ENCODE data around the gene OR51F1. TPM values are rescaled to one million over a fixed set of nuclear protein-coding genes. Genes with fewer than 3 reads are reported as not detected.
"Not testable (repeated sequence)": the region's sequence is repeated elsewhere in the genome, so short reads cannot be mapped to it uniquely, and the experiment has no call there.

The OR51F1 gene
- total RNA-seq, 4 donors from 2014 or later, result not detected

DNA sequence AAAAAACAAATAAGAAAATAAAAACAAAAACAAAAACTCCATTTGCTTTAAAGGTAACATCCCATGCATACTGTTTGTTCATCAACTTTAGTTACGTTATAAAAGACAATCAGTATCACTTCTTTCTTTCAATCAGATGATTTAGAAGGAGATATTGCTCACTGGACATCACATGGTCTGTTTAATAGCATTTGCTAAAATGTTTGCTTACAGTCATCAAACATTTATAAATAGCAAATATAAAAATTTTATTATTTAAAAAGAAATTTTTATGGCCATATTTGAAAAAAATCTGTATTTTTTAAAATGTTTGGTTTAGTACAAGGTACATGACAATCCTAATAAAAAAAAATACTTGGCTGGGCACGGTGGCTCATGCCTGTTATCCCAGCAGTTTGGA is 42.6 kb downstream of the OR51F1 start:
- Histone ChIP-seq H3K36me3 (no peaks in the 10 kb centered on the region), H3K4me1 (no peaks in the 10 kb centered on the region), H3K9me3 (no peaks in the 10 kb centered on the region), H3K4me3 (no peak overlapping the region), H3K27ac (replicated peaks in 1 of 4) (no peak overlapping the region), H3K27me3 (no peaks in the 10 kb centered on the region)
- DNase-seq (ENCODE audit: extremely low spot score), result no peak
- intact Hi-C loops (cut with DNase I), result no loop called here
- WGBS, result 83% methylated on average over 2 of the region's 2 CpGs
- TF ChIP-seq, protein P1, sequence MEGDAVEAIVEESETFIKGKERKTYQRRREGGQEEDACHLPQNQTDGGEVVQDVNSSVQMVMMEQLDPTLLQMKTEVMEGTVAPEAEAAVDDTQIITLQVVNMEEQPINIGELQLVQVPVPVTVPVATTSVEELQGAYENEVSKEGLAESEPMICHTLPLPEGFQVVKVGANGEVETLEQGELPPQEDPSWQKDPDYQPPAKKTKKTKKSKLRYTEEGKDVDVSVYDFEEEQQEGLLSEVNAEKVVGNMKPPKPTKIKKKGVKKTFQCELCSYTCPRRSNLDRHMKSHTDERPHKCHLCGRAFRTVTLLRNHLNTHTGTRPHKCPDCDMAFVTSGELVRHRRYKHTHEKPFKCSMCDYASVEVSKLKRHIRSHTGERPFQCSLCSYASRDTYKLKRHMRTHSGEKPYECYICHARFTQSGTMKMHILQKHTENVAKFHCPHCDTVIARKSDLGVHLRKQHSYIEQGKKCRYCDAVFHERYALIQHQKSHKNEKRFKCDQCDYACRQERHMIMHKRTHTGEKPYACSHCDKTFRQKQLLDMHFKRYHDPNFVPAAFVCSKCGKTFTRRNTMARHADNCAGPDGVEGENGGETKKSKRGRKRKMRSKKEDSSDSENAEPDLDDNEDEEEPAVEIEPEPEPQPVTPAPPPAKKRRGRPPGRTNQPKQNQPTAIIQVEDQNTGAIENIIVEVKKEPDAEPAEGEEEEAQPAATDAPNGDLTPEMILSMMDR (IDR thresholded peaks at IDR 0.05), result no peak
- TF ChIP-seq POLR2AphosphoS5 (IDR thresholded peaks at IDR 0.05) (no peak), EP300 (IDR thresholded peaks at IDR 0.05) (no peak), POLR2A (IDR thresholded peaks at IDR 0.05; ENCODE audit: low read depth) (no peak)

DNA sequence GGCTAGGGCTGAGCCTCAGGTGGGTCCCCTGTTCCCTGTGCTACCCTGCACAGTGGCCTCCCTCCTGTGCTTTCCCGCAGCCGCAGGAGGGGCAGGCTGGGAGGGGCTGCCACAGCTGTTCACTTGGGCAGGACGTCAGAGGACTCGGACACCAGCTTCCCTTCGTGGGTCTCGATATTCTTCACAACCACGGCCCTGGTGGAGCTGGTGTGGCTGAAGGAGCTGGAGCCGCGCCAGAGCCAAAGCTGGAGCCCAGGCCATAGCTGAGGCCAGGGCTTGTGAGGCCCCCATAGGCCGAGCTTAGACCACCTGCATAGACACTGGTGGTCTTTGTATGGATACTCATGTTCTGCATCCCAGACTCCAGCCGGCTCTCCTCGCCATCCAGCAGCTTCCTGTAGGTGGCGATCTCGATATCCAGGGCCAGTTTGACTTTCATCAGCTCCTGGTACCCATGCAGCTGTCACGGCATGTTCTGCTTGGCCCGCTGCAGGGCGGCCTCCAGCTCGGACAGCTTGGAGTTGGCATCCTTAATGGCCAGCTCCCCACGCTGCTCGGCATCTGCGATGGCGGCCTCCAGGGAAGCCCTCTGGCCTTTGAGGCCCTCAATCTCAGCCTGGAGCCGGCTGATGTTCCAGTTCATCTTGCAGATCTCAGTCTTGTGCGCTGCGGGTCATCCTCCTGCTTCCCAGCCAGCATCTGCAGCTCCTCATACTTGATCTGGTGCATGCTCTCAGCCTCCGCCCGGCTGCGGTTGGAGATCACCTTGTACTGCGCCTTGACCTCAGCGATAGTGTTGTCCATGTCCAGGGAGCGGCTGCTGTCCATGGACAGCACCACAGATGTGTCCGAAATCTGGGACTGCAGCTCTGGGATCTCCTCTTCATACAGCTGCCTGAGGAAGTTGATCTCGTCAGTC is 46.9 kb downstream of the OR51F1 start:
- H3K9me3 ChIP-seq; intact Hi-C loops (cut with DNase I): not testable (repeated sequence)
- 85% methylated on average over 19 of the region's 33 CpGs for WGBS

More for the DNA sequence above, 46.9 kb downstream of the OR51F1 start:
- not testable (repeated sequence) for DNase-seq (ENCODE audit: extremely low spot score); H3K4me1 ChIP-seq; H3K27me3 ChIP-seq; H3K27ac ChIP-seq (replicated peaks in 1 of 4); H3K4me3 ChIP-seq; H3K36me3 ChIP-seq

Small RNA genes lying within 50 kb of the gene (small RNA-seq; reads per million reads assigned to genes)
- gene RF00091, result 0 reads per million in 3 donors

Other genes with a start within 250 kb of the OR51F1 start
- not detected for gene OR52M1, start 224.7 kb downstream of the OR51F1 start, total RNA-seq
- gene OR52I2, start 188.2 kb downstream of the OR51F1 start, total RNA-seq, result not detected
- not detected for gene OR52I1, start 175.9 kb downstream of the OR51F1 start, total RNA-seq
- gene TRIM68, start 161.7 kb downstream of the OR51F1 start, total RNA-seq, result 10 to 100 TPM in 2 of 4 donors, 1 to 10 TPM in 2; 8.8 to 16.8 (median 11.2) TPM
- gene OR51D1, start 132.5 kb downstream of the OR51F1 start, total RNA-seq, result not detected
- gene OR51E1, start 126.0 kb downstream of the OR51F1 start, total RNA-seq, result 1 to 10 TPM in 2 of 4 donors, under 1 TPM in 1, not detected in 1; 0.33 to 1.3 (median 1.2) TPM
- 1 to 10 TPM in 2 of 4 donors, under 1 TPM in 2; under 0.01 to 1.8 (median 0.72) TPM for gene OR51E2, start 72.1 kb downstream of the OR51F1 start, total RNA-seq
- gene MMP26, start 65.2 kb downstream of the OR51F1 start, total RNA-seq, result not detected
- gene OR52R1, start 34.4 kb upstream of the OR51F1 start, total RNA-seq, result not detected
- not detected for gene OR51F2, start 51.4 kb upstream of the OR51F1 start, total RNA-seq
- gene OR51S1, start 79.3 kb upstream of the OR51F1 start, total RNA-seq, result not detected
- gene OR51T1, start 112.0 kb upstream of the OR51F1 start, total RNA-seq, result not detected
- gene OR51A7, start 133.8 kb upstream of the OR51F1 start, total RNA-seq, result not detected
- gene OR51G2, start 149.4 kb upstream of the OR51F1 start, total RNA-seq, result not detected
- gene OR51G1, start 154.4 kb upstream of the OR51F1 start, total RNA-seq, result not detected
- gene OR51A4, start 177.7 kb upstream of the OR51F1 start, total RNA-seq, result not detected
- not detected for gene OR51A2, start 185.8 kb upstream of the OR51F1 start, total RNA-seq
- gene OR51L1, start 224.9 kb upstream of the OR51F1 start, total RNA-seq, result not detected

Data from esophagus muscularis mucosa (tissue), 4 donors.